Activated B cell treated with CpG ODN at 0.5 μM for 24 hours (primary cell): ENCODE data around the gene PSMB5. TPM values are rescaled to one million over a fixed set of nuclear protein-coding genes. Genes with fewer than 3 reads are reported as not detected.

ENCODE experiments used
- ATAC-seq: fragments of 200-7000 bp; cut with Tn5 transposase; one replicate; pipeline ENCODE4 v1.10.0; 2021; ENCODE audit warnings: low read depth, mild to moderate bottlenecking, moderate library complexity
- CTCF ChIA-PET: fragments of 350-600 bp; sonication (Branson Sonifier 250); formaldehyde crosslinking; loops from one replicate; lab custom pipeline; 2021; ENCODE audit warnings: antibody characterized with exemption; lab: Charles Lee
- POLR2A ChIA-PET: fragments of 350-600 bp; sonication (Branson Sonifier 250); formaldehyde crosslinking; loops from one replicate; lab custom pipeline; 2021; ENCODE audit warnings: antibody characterized with exemption; lab: Charles Lee
- DNase-seq: peaks from one replicate; pipeline ENCODE4 v3.0.0; 2022
- H3K27ac Mint-ChIP-seq: one replicate; pipeline ENCODE4 v1.8.0; 2020; ENCODE audit warnings: mixed read lengths
- H3K27me3 Mint-ChIP-seq: one replicate; pipeline ENCODE4 v1.8.0; 2021; ENCODE audit warnings: mixed read lengths
- H3K36me3 Mint-ChIP-seq: one replicate; pipeline ENCODE4 v1.8.0; 2021; ENCODE audit warnings: low read depth, mixed read lengths
- H3K4me1 Mint-ChIP-seq: one replicate; pipeline ENCODE4 v1.8.0; 2021; ENCODE audit warnings: mixed read lengths
- H3K4me3 Mint-ChIP-seq: one replicate; pipeline ENCODE4 v1.8.0; 2020; ENCODE audit warnings: mild to moderate bottlenecking, mixed read lengths
- H3K9me3 Mint-ChIP-seq: one replicate; pipeline ENCODE4 v1.8.0; 2020; ENCODE audit warnings: mixed read lengths
- intact Hi-C: fragments of 100-400 bp; cut with micrococcal nuclease; formaldehyde crosslinking; loops from one replicate; pipeline ENCODE4 v1.15.1; 2024
- total RNA-seq: library from RNA; stranded (reverse); gene quantifications from 2 replicates; pipeline ENCODE4 v1.2.3, GENCODE V29; 2022
- TF ChIP-seq, protein P1 (sequence below): fragments of 200-600 bp; IDR thresholded peaks from one replicate; pipeline ENCODE4 v1.8.0; 2022; ENCODE audit warnings: antibody characterized with exemption, mild to moderate bottlenecking

Gene PSMB5
- total RNA-seq, 1 donor from 2014 or later, result 53.3 TPM

DNA sequence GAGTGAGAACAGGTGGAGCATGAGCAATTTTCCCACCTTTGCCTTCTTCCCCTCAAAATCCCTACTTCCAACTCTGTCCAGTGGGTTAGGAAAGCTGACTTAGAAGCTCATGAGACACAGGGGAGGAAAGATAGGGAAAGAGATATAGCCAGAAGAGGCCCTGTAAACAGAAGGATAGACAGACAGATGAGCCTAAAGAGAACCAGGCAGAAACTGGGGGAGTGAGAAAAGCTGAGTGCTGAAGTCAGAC is 57.3 kb downstream of the PSMB5 start:
- DNase-seq, result no peak
- intact Hi-C loops, result no loop called here

DNA sequence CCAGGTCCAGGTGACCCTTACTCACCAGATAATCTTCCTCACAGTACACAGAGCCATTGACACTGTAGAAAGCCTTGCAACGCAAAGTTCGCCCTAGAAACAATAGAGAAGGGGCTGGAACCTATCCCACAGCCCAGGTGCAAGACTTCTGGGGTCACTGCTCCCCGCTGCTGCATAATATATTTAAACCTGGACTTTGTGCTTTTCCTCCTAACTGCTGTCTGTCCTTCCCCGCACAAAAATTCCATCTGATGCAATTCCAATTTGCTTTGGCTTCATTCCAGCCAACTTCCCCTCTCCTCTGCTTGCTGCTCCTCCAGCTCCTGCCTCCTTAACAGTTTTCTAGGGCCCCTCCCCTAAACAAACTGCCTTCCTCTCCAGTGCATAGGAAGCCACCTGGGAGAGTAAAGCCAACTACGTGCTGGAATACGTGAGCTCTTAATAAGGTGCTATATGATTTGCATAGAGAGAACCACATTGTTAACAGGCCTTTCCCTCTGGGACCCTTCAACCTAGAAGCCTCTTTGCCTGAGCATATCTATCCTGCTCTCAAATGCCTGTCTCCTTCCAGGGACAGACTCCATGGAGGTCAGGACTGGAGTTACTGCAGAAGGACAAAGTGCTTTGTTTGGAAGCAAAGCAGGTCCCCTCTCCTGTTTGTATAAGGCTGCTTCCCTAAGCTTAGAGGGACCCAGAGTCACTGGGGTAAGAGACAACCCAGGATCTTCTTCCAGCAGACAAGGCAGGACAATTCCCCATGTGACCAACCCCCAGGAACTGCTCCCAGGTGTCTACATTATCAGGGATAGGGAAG is 57.9 kb downstream of the PSMB5 start:
- H3K9me3 Mint-ChIP-seq, result no peaks in the 10 kb centered on the region
- DNase-seq, result no peak
- POLR2A ChIA-PET, result interaction anchor here (0.6 to 1.5 kb wide), 4 partner anchors 19 to 445 kb away, joined by 3 to 7 read pairs (median 5); no protein-coding TSS in a partner anchor
- peaks cover 12% of the 10 kb centered on the region for H3K4me1 Mint-ChIP-seq
- no peak overlapping the region for H3K27ac Mint-ChIP-seq
- intact Hi-C loops, result no loop called here
- CTCF ChIA-PET, result interaction anchor here (0.6 to 8.0 kb wide), 4 partner anchors 9 to 210 kb away, joined by 3 to 152 read pairs (median 3); partner anchors contain the start of gene AJUBA
- no peak overlapping the region for H3K4me3 Mint-ChIP-seq
- no peaks in the 10 kb centered on the region for H3K36me3 Mint-ChIP-seq
- ATAC-seq, result no peak
- TF ChIP-seq, protein P1, sequence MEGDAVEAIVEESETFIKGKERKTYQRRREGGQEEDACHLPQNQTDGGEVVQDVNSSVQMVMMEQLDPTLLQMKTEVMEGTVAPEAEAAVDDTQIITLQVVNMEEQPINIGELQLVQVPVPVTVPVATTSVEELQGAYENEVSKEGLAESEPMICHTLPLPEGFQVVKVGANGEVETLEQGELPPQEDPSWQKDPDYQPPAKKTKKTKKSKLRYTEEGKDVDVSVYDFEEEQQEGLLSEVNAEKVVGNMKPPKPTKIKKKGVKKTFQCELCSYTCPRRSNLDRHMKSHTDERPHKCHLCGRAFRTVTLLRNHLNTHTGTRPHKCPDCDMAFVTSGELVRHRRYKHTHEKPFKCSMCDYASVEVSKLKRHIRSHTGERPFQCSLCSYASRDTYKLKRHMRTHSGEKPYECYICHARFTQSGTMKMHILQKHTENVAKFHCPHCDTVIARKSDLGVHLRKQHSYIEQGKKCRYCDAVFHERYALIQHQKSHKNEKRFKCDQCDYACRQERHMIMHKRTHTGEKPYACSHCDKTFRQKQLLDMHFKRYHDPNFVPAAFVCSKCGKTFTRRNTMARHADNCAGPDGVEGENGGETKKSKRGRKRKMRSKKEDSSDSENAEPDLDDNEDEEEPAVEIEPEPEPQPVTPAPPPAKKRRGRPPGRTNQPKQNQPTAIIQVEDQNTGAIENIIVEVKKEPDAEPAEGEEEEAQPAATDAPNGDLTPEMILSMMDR, result no peak
- peaks cover 15% of the 10 kb centered on the region for H3K27me3 Mint-ChIP-seq

More for the DNA sequence above, 57.3 kb downstream of the PSMB5 start:
- H3K9me3 Mint-ChIP-seq, result no peaks in the 10 kb centered on the region
- H3K36me3 Mint-ChIP-seq, result no peaks in the 10 kb centered on the region
- no peak for ATAC-seq
- POLR2A ChIA-PET, result interaction anchor here (0.6 to 1.5 kb wide), 4 partner anchors 18 to 446 kb away, joined by 3 to 7 read pairs (median 5); no protein-coding TSS in a partner anchor
- H3K27ac Mint-ChIP-seq, result no peak overlapping the region
- TF ChIP-seq, protein P1, result no peak
- peaks cover 12% of the 10 kb centered on the region for H3K4me1 Mint-ChIP-seq
- no peak overlapping the region for H3K4me3 Mint-ChIP-seq
- CTCF ChIA-PET, result interaction anchor here (0.7 to 8.0 kb wide), 2 partner anchors 8 to 407 kb away, joined by 3 to 152 read pairs; partner anchors contain the start of gene AJUBA
- peaks cover 15% of the 10 kb centered on the region for H3K27me3 Mint-ChIP-seq

Other genes with a start within 250 kb of the PSMB5 start
- gene SLC7A7, start 219.5 kb downstream of the PSMB5 start, total RNA-seq, result 30.8 and 33.7 TPM in 2 replicates
- gene MRPL52, start 205.0 kb downstream of the PSMB5 start, total RNA-seq, result 142 and 150 TPM in 2 replicates
- gene MMP14, start 198.3 kb downstream of the PSMB5 start, total RNA-seq, result 3.4 and 4.1 TPM in 2 replicates
- 83.2 and 83.3 TPM in 2 replicates for gene LRP10, start 163.2 kb downstream of the PSMB5 start, total RNA-seq
- gene REM2, start 151.7 kb downstream of the PSMB5 start, total RNA-seq, result 0.71 and 1.4 TPM in 2 replicates
- 130 and 131 TPM in 2 replicates for gene RBM23, start 115.8 kb downstream of the PSMB5 start, total RNA-seq
- 75.3 and 96.5 TPM in 2 replicates for gene PRMT5, start 105.5 kb downstream of the PSMB5 start, total RNA-seq
- gene HAUS4, start 77.8 kb downstream of the PSMB5 start, total RNA-seq, result 28.4 and 33.2 TPM in 2 replicates
- gene AJUBA, start 52.3 kb downstream of the PSMB5 start, total RNA-seq, result 0.29 and 0.67 TPM in 2 replicates
- 13.5 and 14.0 TPM in 2 replicates for gene C14orf93, start 24.8 kb downstream of the PSMB5 start, total RNA-seq
- gene PSMB11, start 7.3 kb upstream of the PSMB5 start, total RNA-seq, result not detected in 2 replicates
- gene CDH24, start 22.6 kb upstream of the PSMB5 start, total RNA-seq, result 0.73 and 1.3 TPM in 2 replicates
- gene ACIN1, start 60.2 kb upstream of the PSMB5 start, total RNA-seq, result 238 and 263 TPM in 2 replicates
- gene C14orf119, start 60.6 kb upstream of the PSMB5 start, total RNA-seq, result 35.3 and 36.0 TPM in 2 replicates
- not detected in 2 replicates for gene CIROP, start 70.1 kb upstream of the PSMB5 start, total RNA-seq
- gene CEBPE, start 84.4 kb upstream of the PSMB5 start, total RNA-seq, result 0.17 and 0.20 TPM in 2 replicates
- 0.76 and 1.8 TPM in 2 replicates for gene SLC7A8, start 148.8 kb upstream of the PSMB5 start, total RNA-seq
- not detected in 2 replicates for gene RNF212B, start 203.0 kb upstream of the PSMB5 start, total RNA-seq